IMR-90 (cell line): ENCODE results near the gene IQSEC1. TPM values are rescaled to one million over a fixed set of nuclear protein-coding genes. Genes with fewer than 3 reads are reported as not detected.

Source experiments
- ATAC-seq: fragments of 200-7000 bp; cut with Tn5 transposase; 2 replicates; pipeline ENCODE4 v1.9.1; 2020; ENCODE audit warnings: low read depth, mild to moderate bottlenecking, moderate library complexity
- BruUV-seq: library from RNA; stranded (reverse); fragments of 400-500 nt; replicated peaks from 2 replicates; lab custom pipeline; 2021; lab: Mats Ljungman, UMichigan
- CTCF ChIA-PET: fragments of 300-600 bp; formaldehyde crosslinking; extraction: SDS; loops from one replicate; lab custom pipeline; 2021; ENCODE audit warnings: antibody characterized with exemption; lab: Yijun Ruan, JAX
- POLR2A ChIA-PET: fragments of 300-600 bp; sonication (Branson Sonifier 250); formaldehyde crosslinking; loops from one replicate; lab custom pipeline; 2022; ENCODE audit warnings: antibody characterized with exemption; ENCODE audit not compliant: unreplicated experiment; lab: Charles Lee
- DNase-seq: peaks from one replicate; pipeline ENCODE4 v3.0.0; 2013
- H2AFZ ChIP-seq: replicated peaks from 2 replicates; pipeline ENCODE3; 2013; ENCODE audit warnings: low read length, mild to moderate bottlenecking; ENCODE audit not compliant: poor library complexity
- H2AK5ac ChIP-seq: 2 replicates; pipeline ENCODE4 v1.6.1; 2013; ENCODE audit warnings: low read depth, low read length, inconsistent platforms
- H2AK9ac ChIP-seq: replicated peaks from 2 replicates; pipeline ENCODE3; 2013; ENCODE audit warnings: mild to moderate bottlenecking, low read depth, low read length, moderate library complexity; ENCODE audit not compliant: poor library complexity
- H2BK120ac ChIP-seq: 2 replicates; pipeline ENCODE4 v1.6.1; 2013; ENCODE audit warnings: low read depth, low read length, inconsistent platforms
- H2BK15ac ChIP-seq: 3 replicates; pipeline ENCODE4 v1.6.1; 2013; ENCODE audit warnings: low read depth, low read length, inconsistent platforms
- H2BK20ac ChIP-seq: 2 replicates; pipeline ENCODE4 v1.6.1; 2013; ENCODE audit warnings: low read depth, mild to moderate bottlenecking, inconsistent platforms, low read length, moderate library complexity
- H2BK5ac ChIP-seq: 2 replicates; pipeline ENCODE4 v1.6.1; 2013; ENCODE audit warnings: mild to moderate bottlenecking, low read depth, low read length, inconsistent platforms; ENCODE audit not compliant: poor library complexity, severe bottlenecking
- H3K14ac ChIP-seq: replicated peaks from 2 replicates; pipeline ENCODE4 v1.6.1; 2013; ENCODE audit warnings: low read depth, low read length, inconsistent platforms
- H3K18ac ChIP-seq: 2 replicates; pipeline ENCODE4 v1.6.1; 2013; ENCODE audit warnings: low read depth, low read length, control low read depth
- H3K23ac ChIP-seq: 2 replicates; pipeline ENCODE4 v1.6.1; 2013; ENCODE audit warnings: low read depth, low read length, inconsistent platforms
- H3K27ac ChIP-seq: 2 replicates; pipeline ENCODE4 v1.5.1; 2013; ENCODE audit warnings: mild to moderate bottlenecking, control low read depth, low read length; ENCODE audit not compliant: insufficient read depth
- H3K27me3 ChIP-seq: 2 replicates; pipeline ENCODE4 v1.6.1; 2013; ENCODE audit warnings: low read length; ENCODE audit not compliant: control insufficient read depth, insufficient read depth
- H3K36me3 ChIP-seq: 2 replicates; pipeline ENCODE4 v1.6.1; 2013; ENCODE audit warnings: low read length, mixed read lengths; ENCODE audit not compliant: control insufficient read depth, insufficient read depth
- H3K4ac ChIP-seq: 2 replicates; pipeline ENCODE4 v1.6.1; 2013; ENCODE audit warnings: low read depth, low read length, inconsistent platforms
- H3K4me1 ChIP-seq: 2 replicates; pipeline ENCODE4 v1.6.1; 2013; ENCODE audit warnings: low read length, mixed read lengths; ENCODE audit not compliant: control insufficient read depth, insufficient read depth
- H3K4me2 ChIP-seq: 2 replicates; pipeline ENCODE4 v1.6.1; 2013; ENCODE audit warnings: low read depth, mild to moderate bottlenecking, control low read depth, low read length, moderate library complexity
- H3K4me3 ChIP-seq: 2 replicates; pipeline ENCODE4 v1.5.1; 2013; ENCODE audit warnings: low read depth, mild to moderate bottlenecking, control low read depth, low read length, moderate library complexity; ENCODE audit not compliant: insufficient read depth
- H3K56ac ChIP-seq: 2 replicates; pipeline ENCODE4 v1.6.1; 2013; ENCODE audit warnings: low read length, inconsistent platforms; ENCODE audit not compliant: insufficient read depth; ENCODE audit errors: extremely low read depth
- H3K79me1 ChIP-seq, 2 experiments: 2 replicates each; pipeline ENCODE4 v1.6.1; 2013; ENCODE audit warnings: low read length in 2 of 2, inconsistent platforms in 1 of 2, low read depth in 1 of 2
- H3K9ac ChIP-seq: 2 replicates; pipeline ENCODE4 v1.6.1; 2013; ENCODE audit warnings: low read depth, low read length, control low read depth
- H3K9me1 ChIP-seq: 2 replicates; pipeline ENCODE4 v1.6.1; 2013; ENCODE audit warnings: low read length, inconsistent platforms; ENCODE audit not compliant: insufficient read depth
- H3K9me3 ChIP-seq: 2 replicates; pipeline ENCODE4 v1.6.1; 2013; ENCODE audit warnings: low read length; ENCODE audit not compliant: control insufficient read depth, insufficient read depth
- H4K20me1 ChIP-seq: 2 replicates; pipeline ENCODE4 v1.6.1; 2013; ENCODE audit warnings: low read length, inconsistent platforms; ENCODE audit not compliant: insufficient read depth
- H4K5ac ChIP-seq: 2 replicates; pipeline ENCODE4 v1.6.1; 2013; ENCODE audit warnings: mild to moderate bottlenecking, low read depth, low read length, control low read depth
- H4K8ac ChIP-seq, 2 experiments: 2 replicates each; pipeline ENCODE4 v1.6.1; 2013; ENCODE audit warnings: low read depth in 2 of 2, low read length in 2 of 2, control low read depth in 1 of 2, inconsistent platforms in 1 of 2
- H4K91ac ChIP-seq: 2 replicates; pipeline ENCODE4 v1.6.1; 2013; ENCODE audit warnings: low read depth, low read length, inconsistent platforms; ENCODE audit not compliant: insufficient read depth
- BHLHE40 ChIP-seq: fragments of 150-350 bp; IDR thresholded peaks from 2 replicates; pipeline ENCODE4 v1.6.1; 2016; ENCODE audit warnings: mild to moderate bottlenecking, low read depth, low read length
- CTCF ChIP-seq: conservative IDR thresholded peaks from 2 replicates; pipeline ENCODE4 v1.5.1; 2012; ENCODE audit warnings: mild to moderate bottlenecking, low read depth, low read length, improper control_type of control experiment
- MAFK ChIP-seq: IDR thresholded peaks from 2 replicates; pipeline ENCODE4 v1.6.1; 2012; ENCODE audit warnings: low read depth, low read length, improper control_type of control experiment
- MAZ ChIP-seq: IDR thresholded peaks from 2 replicates; pipeline ENCODE4 v1.6.1; 2012; ENCODE audit warnings: low read depth, mild to moderate bottlenecking, low read length, improper control_type of control experiment, moderate library complexity, borderline replicate concordance
- MXI1 ChIP-seq: IDR thresholded peaks from 2 replicates; pipeline ENCODE4 v1.6.1; 2012; ENCODE audit warnings: low read depth, mild to moderate bottlenecking, low read length, moderate library complexity, borderline replicate concordance
- USF2 ChIP-seq: fragments of 150-350 bp; IDR thresholded peaks from 2 replicates; pipeline ENCODE4 v1.6.1; 2017; ENCODE audit warnings: mild to moderate bottlenecking, antibody characterized with exemption, low read length, low read depth
- WGBS, 2 experiments: methylation state at CpG; one replicate each; pipeline versions ENCODE4 v1.1.5 to v1.1.7; 2013; ENCODE audit warnings: missing lambda C conversion rate in 2 of 2; ENCODE audit not compliant: insufficient read length in 1 of 2; ENCODE audit errors: extremely low coverage in 2 of 2; 5-methylcytosine and 5-hydroxymethylcytosine counted together
- dilution Hi-C: fragments of 300-500 bp; cut with HindIII; formaldehyde crosslinking; loops from one replicate; pipeline ENCODE4 v1.14.3; 2018; ENCODE audit warnings: low sequenced_read_pairs; ENCODE audit not compliant: unreplicated experiment
- in situ Hi-C: fragments of 300-500 bp; cut with MboI; formaldehyde crosslinking; loops from 3 replicates; pipeline ENCODE4 v1.14.3; 2019; ENCODE audit warnings: low sequenced_read_pairs, inconsistent platforms, mixed read lengths
- intact Hi-C: fragments of 100-400 bp; cut with micrococcal nuclease; formaldehyde crosslinking; loops from 2 replicates; pipeline ENCODE4 v1.10.0; 2022
- polyA plus RNA-seq, 3 experiments: library from polyadenylated mRNA; depleted of rRNA; stranded (reverse); fragments of >200 nt; gene quantifications; 2 replicates each; pipeline ENCODE4 v1.2.3, GENCODE V29; 2012; ENCODE audit warnings: low replicate concordance in 1 of 3
- total RNA-seq: library from RNA; depleted of rRNA; stranded (reverse); fragments of >200 nt; gene quantifications from 2 replicates; pipeline ENCODE4 v1.2.3, GENCODE V29; 2012
- TF ChIP-seq, protein P1 (sequence below): fragments of 150-350 bp; IDR thresholded peaks from 2 replicates; pipeline ENCODE4 v1.6.1; 2016; ENCODE audit warnings: low read depth, mild to moderate bottlenecking, low read length, moderate library complexity, borderline replicate concordance

IQSEC1 gene
- total and polyA plus RNA-seq, 2 of the 4 experiments (the other 2 are of a cell fraction) = 5.9 to 11.9 TPM

- peaks cover 26% of the 10 kb centered on the region for H3K27me3 ChIP-seq
These were observed 22.2 kb downstream of the IQSEC1 start for GRCh38 chr3:13051066-13051465.

More at GRCh38 chr3:13051066-13051465, 22.2 kb downstream of the IQSEC1 start:
- H3K9me1 ChIP-seq = no peaks in the 10 kb centered on the region
- no peak overlapping the region for H4K91ac ChIP-seq
- no peak overlapping the region for H4K5ac ChIP-seq
- H3K9me3 ChIP-seq = no peaks in the 10 kb centered on the region
- H3K14ac ChIP-seq = no peak overlapping the region
- no peak overlapping the region for H2AK5ac ChIP-seq
- no peak overlapping the region for H3K4me2 ChIP-seq
- H3K23ac ChIP-seq = no peak overlapping the region
- no peak overlapping the region for H2BK15ac ChIP-seq
- DNase-seq (no peak), ATAC-seq (peak; percentile 21; the same call in 1 of the 2 replicates)
- CTCF ChIA-PET = no interaction called here
- H2BK5ac ChIP-seq = no peak overlapping the region
- H2AK9ac ChIP-seq = no peak overlapping the region
- dilution Hi-C loops (no loop called here), in situ Hi-C loops (no loop called here), intact Hi-C loops (no loop called here)
- no peaks in the 10 kb centered on the region for H3K79me1 ChIP-seq
- H4K20me1 ChIP-seq = no peaks in the 10 kb centered on the region
- H3K4ac ChIP-seq = no peak overlapping the region
- H3K27ac ChIP-seq = no peak overlapping the region
- no peak overlapping the region for H2AFZ ChIP-seq
- WGBS, 2 experiments = 50% methylated on average over 1 of the region's 2 CpGs; no CpG with 5 or more reads in 1 of the 2 experiments
- no peaks in the 10 kb centered on the region for H3K4me1 ChIP-seq
- no peak overlapping the region for H3K18ac ChIP-seq
- no peak overlapping the region for H2BK20ac ChIP-seq
- TF ChIP-seq MAZ = no peak
- TF ChIP-seq, protein P1, sequence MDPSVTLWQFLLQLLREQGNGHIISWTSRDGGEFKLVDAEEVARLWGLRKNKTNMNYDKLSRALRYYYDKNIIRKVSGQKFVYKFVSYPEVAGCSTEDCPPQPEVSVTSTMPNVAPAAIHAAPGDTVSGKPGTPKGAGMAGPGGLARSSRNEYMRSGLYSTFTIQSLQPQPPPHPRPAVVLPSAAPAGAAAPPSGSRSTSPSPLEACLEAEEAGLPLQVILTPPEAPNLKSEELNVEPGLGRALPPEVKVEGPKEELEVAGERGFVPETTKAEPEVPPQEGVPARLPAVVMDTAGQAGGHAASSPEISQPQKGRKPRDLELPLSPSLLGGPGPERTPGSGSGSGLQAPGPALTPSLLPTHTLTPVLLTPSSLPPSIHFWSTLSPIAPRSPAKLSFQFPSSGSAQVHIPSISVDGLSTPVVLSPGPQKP = no peak
- TF ChIP-seq USF2 = no peak
- no peak for TF ChIP-seq CTCF
- no peak for TF ChIP-seq MXI1
- TF ChIP-seq BHLHE40 = no peak
- no peak for TF ChIP-seq MAFK
- no peak overlapping the region for H3K9ac ChIP-seq
- no peaks in the 10 kb centered on the region for H3K36me3 ChIP-seq
- H3K56ac ChIP-seq = no peak overlapping the region
- H3K4me3 ChIP-seq = no peak overlapping the region
- BruUV-seq = no TSS peak
- POLR2A ChIA-PET = no interaction called here
- no peak overlapping the region for H2BK120ac ChIP-seq
- no peak overlapping the region for H4K8ac ChIP-seq
